ENCODE results near the gene LAPTM5. TPM values are rescaled to one million over a fixed set of nuclear protein-coding genes. Genes with fewer than 3 reads are reported as not detected.

The LAPTM5 gene
- total and polyA plus RNA-seq, 10 of the 15 experiments (the other 5 are each of a cell fraction or from before 2014, with no cell fraction given): 24.1 to 1,034 (median 687) TPM

GRCh38 chr1:30779294-30780071 lies 21.9 kb upstream of the LAPTM5 start:
- no peak overlapping the region for H3K9ac ChIP-seq (ENCODE audit: control insufficient read depth, insufficient read depth, low read length)
- H3K9me3 ChIP-seq (replicated peaks; ENCODE audit: control insufficient read depth, insufficient read depth, low read length): no peaks in the 10 kb centered on the region
- in situ Hi-C loops (cut with MboI) (loop anchor here (10.0 kb wide), 1 partner anchor 55 kb away; the partner anchor contains the start of gene MATN1), intact Hi-C loops (cut with micrococcal nuclease; ENCODE audit: unreplicated experiment) (loop anchor here (1.0 to 5.0 kb wide), 4 partner anchors 25 to 148 kb away; no protein-coding TSS in a partner anchor)
- ChIA-PET RAD21 (ENCODE audit: unreplicated experiment) (interaction anchor here (0.7 to 9.5 kb wide), 23 partner anchors 9 to 1543 kb away, joined by 3 to 538 read pairs (median 5); partner anchors contain the start of genes LAPTM5, MATN1 and PTPRU), CTCF (interaction anchor here (0.6 to 11.7 kb wide), 36 partner anchors 8 to 374 kb away, joined by 3 to 516 read pairs (median 6); partner anchors contain the start of genes LAPTM5 and MATN1), SMC1A (ENCODE audit: uncharacterized antibody, unreplicated experiment) (interaction anchor here (0.6 to 8.6 kb wide), 22 partner anchors 11 to 280 kb away, joined by 3 to 427 read pairs (median 6); partner anchors contain the start of genes LAPTM5 and MATN1), POLR2A (interaction anchor here (0.5 to 4.6 kb wide), 14 partner anchors 9 to 1545 kb away, joined by 3 to 79 read pairs (median 6); partner anchors contain the start of gene LAPTM5)
- H4K20me1 ChIP-seq (ENCODE audit: control insufficient read depth, insufficient read depth): no peaks in the 10 kb centered on the region
- H3K4me2 ChIP-seq (ENCODE audit: control insufficient read depth, insufficient read depth): peak overlapping the region; percentile 31; the same call in 1 of the 2 replicates
- no peak overlapping the region for H3K4me3 ChIP-seq
- H2AFZ ChIP-seq (ENCODE audit: control insufficient read depth, low read depth, low read length): peak overlapping the region; percentile 61
- WGBS (ENCODE audit: insufficient coverage, insufficient replicate concordance, low lambda C conversion rate, missing lambda C conversion rate): 4% methylated on average over 12 of the region's 12 CpGs
- DNase-seq (ENCODE audit: low read depth, low spot score): no peak
- ATAC-seq: peak; percentile 87
- no peak overlapping the region for H3K27ac ChIP-seq (ENCODE audit: control insufficient read depth, insufficient read depth)
- H3K4me1 ChIP-seq (ENCODE audit: control insufficient read depth, insufficient read depth, low read length): peaks cover 21% of the 10 kb centered on the region
- H3K36me3 ChIP-seq (ENCODE audit: control insufficient read depth in 2 of 2, insufficient read depth in 2 of 2, low read length in 1 of 2): no peaks in the 10 kb centered on the region
- no peaks in the 10 kb centered on the region; the same call in none of the 2 replicates for H3K79me2 ChIP-seq (ENCODE audit: control insufficient read depth, insufficient read depth, low read length)
- no peaks in the 10 kb centered on the region for H3K27me3 ChIP-seq (replicated peaks in 1 of 2; ENCODE audit: control insufficient read depth in 2 of 2, insufficient read depth in 2 of 2, low read length in 1 of 2)
- BruUV-seq (replicated peaks): no TSS peak
- FAIRE-seq: peak; percentile 77
- no peak for TF ChIP-seq HDGF (IDR thresholded peaks at IDR 0.05)
- no peak for TF ChIP-seq CHD2 (IDR thresholded peaks at IDR 0.05; ENCODE audit: borderline replicate concordance, low read depth, low read length)
- TF ChIP-seq RAD21 (IDR thresholded peaks at IDR 0.05; ENCODE audit: insufficient read depth, low read depth, low read length): peak; percentile 99
- TF ChIP-seq KLF5 (IDR thresholded peaks at IDR 0.05; ENCODE audit: partially characterized antibody): no peak
- TF ChIP-seq, protein P1, sequence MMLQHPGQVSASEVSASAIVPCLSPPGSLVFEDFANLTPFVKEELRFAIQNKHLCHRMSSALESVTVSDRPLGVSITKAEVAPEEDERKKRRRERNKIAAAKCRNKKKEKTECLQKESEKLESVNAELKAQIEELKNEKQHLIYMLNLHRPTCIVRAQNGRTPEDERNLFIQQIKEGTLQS (IDR thresholded peaks at IDR 0.05; ENCODE audit: borderline replicate concordance, extremely low read depth, low read depth, low read length): no peak
- no peak for TF ChIP-seq SPI1 (IDR thresholded peaks at IDR 0.05; ENCODE audit: borderline replicate concordance, insufficient read depth, low read depth, low read length)
- TF ChIP-seq EZH2 (IDR thresholded peaks at IDR 0.05; ENCODE audit: borderline replicate concordance, control insufficient read depth, low read depth, low read length): no peak
- TF ChIP-seq STAT1 (conservative IDR thresholded peaks at IDR 0.05): peak; percentile 86; the same call in 1 of the 2 replicates
- TF ChIP-seq NBN (IDR thresholded peaks at IDR 0.05): peak; percentile 80
- TF ChIP-seq BACH1 (IDR thresholded peaks at IDR 0.05; ENCODE audit: borderline replicate concordance): no peak
- TF ChIP-seq CBFB (IDR thresholded peaks at IDR 0.05; ENCODE audit: low read depth): peak; percentile 17; the same call in 1 of the 2 replicates
- TF ChIP-seq BMI1 (IDR thresholded peaks at IDR 0.05; ENCODE audit: borderline replicate concordance): no peak
- TF ChIP-seq SMAD1 (IDR thresholded peaks at IDR 0.05; ENCODE audit: low read depth, partially characterized antibody): no peak
- peak; percentile 74; the same call in 1 of the 2 replicates for TF ChIP-seq RB1 (IDR thresholded peaks at IDR 0.05; ENCODE audit: borderline replicate concordance)
- TF ChIP-seq, protein P2, sequence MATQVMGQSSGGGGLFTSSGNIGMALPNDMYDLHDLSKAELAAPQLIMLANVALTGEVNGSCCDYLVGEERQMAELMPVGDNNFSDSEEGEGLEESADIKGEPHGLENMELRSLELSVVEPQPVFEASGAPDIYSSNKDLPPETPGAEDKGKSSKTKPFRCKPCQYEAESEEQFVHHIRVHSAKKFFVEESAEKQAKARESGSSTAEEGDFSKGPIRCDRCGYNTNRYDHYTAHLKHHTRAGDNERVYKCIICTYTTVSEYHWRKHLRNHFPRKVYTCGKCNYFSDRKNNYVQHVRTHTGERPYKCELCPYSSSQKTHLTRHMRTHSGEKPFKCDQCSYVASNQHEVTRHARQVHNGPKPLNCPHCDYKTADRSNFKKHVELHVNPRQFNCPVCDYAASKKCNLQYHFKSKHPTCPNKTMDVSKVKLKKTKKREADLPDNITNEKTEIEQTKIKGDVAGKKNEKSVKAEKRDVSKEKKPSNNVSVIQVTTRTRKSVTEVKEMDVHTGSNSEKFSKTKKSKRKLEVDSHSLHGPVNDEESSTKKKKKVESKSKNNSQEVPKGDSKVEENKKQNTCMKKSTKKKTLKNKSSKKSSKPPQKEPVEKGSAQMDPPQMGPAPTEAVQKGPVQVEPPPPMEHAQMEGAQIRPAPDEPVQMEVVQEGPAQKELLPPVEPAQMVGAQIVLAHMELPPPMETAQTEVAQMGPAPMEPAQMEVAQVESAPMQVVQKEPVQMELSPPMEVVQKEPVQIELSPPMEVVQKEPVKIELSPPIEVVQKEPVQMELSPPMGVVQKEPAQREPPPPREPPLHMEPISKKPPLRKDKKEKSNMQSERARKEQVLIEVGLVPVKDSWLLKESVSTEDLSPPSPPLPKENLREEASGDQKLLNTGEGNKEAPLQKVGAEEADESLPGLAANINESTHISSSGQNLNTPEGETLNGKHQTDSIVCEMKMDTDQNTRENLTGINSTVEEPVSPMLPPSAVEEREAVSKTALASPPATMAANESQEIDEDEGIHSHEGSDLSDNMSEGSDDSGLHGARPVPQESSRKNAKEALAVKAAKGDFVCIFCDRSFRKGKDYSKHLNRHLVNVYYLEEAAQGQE (IDR thresholded peaks at IDR 0.05; ENCODE audit: low read depth, low read length): no peak
- TF ChIP-seq POLR2A (IDR thresholded peaks at IDR 0.05; ENCODE audit: low read depth, low read length): no peak
- TF ChIP-seq DPF2 (IDR thresholded peaks at IDR 0.05): peak; percentile 36; the same call in 1 of the 2 replicates
- TF ChIP-seq HDAC2 (IDR thresholded peaks at IDR 0.05): no peak
- no peak for TF ChIP-seq NRF1 (conservative IDR thresholded peaks at IDR 0.05; ENCODE audit: low read depth, low read length)
- no peak for TF ChIP-seq ESRRA (IDR thresholded peaks at IDR 0.05; ENCODE audit: low read length)
- no peak for TF ChIP-seq SIN3A (IDR thresholded peaks at IDR 0.05; ENCODE audit: low read depth, low read length)

All from GM12878 (cell line).